SK-N-MC (cell line): ENCODE data around the gene SLC35F3.

ENCODE experiments used
- EZH2 ChIP-seq: fragments of 200-600 bp; sonication (generic); IDR thresholded peaks from one replicate; pipeline ENCODE4 v1.6.1; 2017; ENCODE audit warnings: antibody characterized with exemption
- POLR2AphosphoS5 ChIP-seq: IDR thresholded peaks from 2 replicates; pipeline ENCODE4 v1.6.1; 2012; ENCODE audit warnings: mild to moderate bottlenecking, low read depth, low read length, borderline replicate concordance

DNA sequence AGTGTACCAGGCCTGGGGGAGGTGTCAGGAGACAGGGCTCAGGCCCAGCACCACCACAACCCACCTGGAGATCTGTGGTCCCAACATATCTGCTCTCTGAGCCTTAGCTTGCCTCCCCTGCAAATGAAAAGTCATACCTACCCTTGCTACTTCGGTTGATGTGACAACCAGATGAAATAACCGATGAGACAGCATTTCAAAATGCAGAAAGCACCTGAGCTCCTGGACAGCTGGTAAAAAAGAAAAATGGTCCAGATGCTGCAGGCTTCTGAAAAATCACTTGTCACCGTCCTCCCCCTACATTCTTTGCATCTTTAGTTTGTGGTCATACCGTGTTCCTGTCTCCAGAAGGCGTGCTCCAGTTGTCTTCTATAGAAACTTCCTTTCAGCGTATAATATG is 416.8 kb downstream of the SLC35F3 start:
- TF ChIP-seq POLR2AphosphoS5 (no peak), EZH2 (no peak)
